ENCODE results near the gene DYNC2LI1. TPM values are rescaled to one million over a fixed set of nuclear protein-coding genes. Genes with fewer than 3 reads are reported as not detected.

The DYNC2LI1 gene
- total RNA-seq, 3 donors from 2014 or later: 15.3 to 19.0 (median 18.1) TPM

- DNase-seq (no peak), ATAC-seq (no peak)
- H3K4me3 ChIP-seq: no peak overlapping the region
- intact Hi-C loops (cut with DNase I, micrococcal nuclease): no loop called here
- TF ChIP-seq CTCF (IDR thresholded peaks at IDR 0.05): no peak
- no peaks in the 10 kb centered on the region for H3K9me3 ChIP-seq
- H3K36me3 ChIP-seq (ENCODE audit: low read depth): no peaks in the 10 kb centered on the region
- no peaks in the 10 kb centered on the region for H3K4me1 ChIP-seq (ENCODE audit: low read depth)
Measured at GRCh38 chr2:43764086-43764705, 9.6 kb upstream of the DYNC2LI1 start.

GRCh38 chr2:43766006-43766405 lies 7.8 kb upstream of the DYNC2LI1 start:
- Histone ChIP-seq H3K4me1 (ENCODE audit: low read depth) (no peaks in the 10 kb centered on the region), H3K9me3 (no peaks in the 10 kb centered on the region), H3K36me3 (ENCODE audit: low read depth) (no peaks in the 10 kb centered on the region), H3K4me3 (no peak overlapping the region)
- no peak for DNase-seq
- intact Hi-C loops (cut with DNase I, micrococcal nuclease): no loop called here
- TF ChIP-seq CTCF (IDR thresholded peaks at IDR 0.05): no peak
- ATAC-seq: no peak

DNA sequence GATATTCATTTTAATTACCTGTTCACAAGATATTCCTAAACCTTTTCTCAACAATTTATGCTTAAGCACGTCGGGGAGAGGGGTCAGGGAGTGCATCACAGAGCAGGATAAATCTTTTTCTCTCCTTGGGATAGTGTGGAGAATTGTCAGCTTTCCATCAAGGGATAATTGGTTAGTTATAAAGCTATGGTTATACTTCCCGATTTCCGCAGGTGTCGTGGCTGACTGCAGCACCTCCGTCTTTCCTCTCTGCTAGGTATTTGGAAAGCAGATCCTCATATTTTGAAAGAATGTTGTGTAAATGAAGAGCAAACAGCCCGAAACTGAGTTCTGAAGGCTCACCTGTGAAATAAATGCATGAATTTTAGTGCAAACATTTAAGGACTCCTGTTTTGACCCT lies 778 bp downstream of the DYNC2LI1 start:
- intact Hi-C loops (cut with DNase I, micrococcal nuclease): loop anchor here in 1 of 2 donors (5.0 kb wide), 1 partner anchor 147 kb away; no protein-coding TSS in a partner anchor
- Histone ChIP-seq H3K4me3 (no peak overlapping the region), H3K4me1 (ENCODE audit: low read depth) (peaks cover 5% of the 10 kb centered on the region), H3K9me3 (no peaks in the 10 kb centered on the region), H3K36me3 (ENCODE audit: low read depth) (no peaks in the 10 kb centered on the region)
- peak; percentile 48 for ATAC-seq
- no peak for TF ChIP-seq CTCF (IDR thresholded peaks at IDR 0.05)
- DNase-seq: peak in 1 of 3 donors; percentile 7

DNA sequence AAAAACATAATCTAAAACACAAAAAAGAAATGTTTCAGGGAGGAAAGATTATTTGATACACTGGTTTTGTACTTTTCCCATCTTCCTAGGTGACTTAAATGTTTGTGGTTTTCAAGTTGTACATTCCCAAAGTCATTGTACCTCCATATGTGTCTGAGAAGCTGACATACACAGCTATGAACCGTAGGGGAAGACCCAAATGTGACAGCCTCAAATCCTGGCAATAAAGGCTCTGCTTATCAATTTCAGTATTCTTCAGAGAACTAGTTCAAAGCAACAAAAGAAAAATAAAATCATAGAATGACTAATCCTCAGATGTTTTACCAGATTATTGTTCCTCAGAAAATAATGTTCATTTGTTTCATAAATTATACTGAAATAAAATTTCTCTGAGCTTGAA lies 2.5 kb downstream of the DYNC2LI1 start:
- no peak overlapping the region for H3K4me3 ChIP-seq
- no peaks in the 10 kb centered on the region for H3K9me3 ChIP-seq
- DNase-seq: no peak
- peaks cover 5% of the 10 kb centered on the region for H3K4me1 ChIP-seq (ENCODE audit: low read depth)
- ATAC-seq: no peak
- no peak for TF ChIP-seq CTCF (IDR thresholded peaks at IDR 0.05)
- intact Hi-C loops (cut with DNase I, micrococcal nuclease): loop anchor here in 1 of 2 donors (5.0 kb wide), 1 partner anchor 149 kb away; no protein-coding TSS in a partner anchor
- H3K36me3 ChIP-seq (ENCODE audit: low read depth): no peaks in the 10 kb centered on the region

GRCh38 chr2:43777306-43777926 lies 3.6 kb downstream of the DYNC2LI1 start:
- no peak overlapping the region for H3K4me3 ChIP-seq
- no peaks in the 10 kb centered on the region for H3K36me3 ChIP-seq (ENCODE audit: low read depth)
- ATAC-seq (no peak), DNase-seq (no peak)
- TF ChIP-seq CTCF (IDR thresholded peaks at IDR 0.05): no peak
- H3K4me1 ChIP-seq (ENCODE audit: low read depth): peaks cover 5% of the 10 kb centered on the region
- intact Hi-C loops (cut with DNase I, micrococcal nuclease): loop anchor here in 1 of 2 donors (5.0 kb wide), 1 partner anchor 150 kb away; no protein-coding TSS in a partner anchor
- H3K9me3 ChIP-seq: no peaks in the 10 kb centered on the region
